Suprapubic skin (tissue), 4 donors: ENCODE measurements around the gene RPE.

ENCODE experiments used
- EP300 ChIP-seq: sonication (generic); formaldehyde crosslinking; IDR thresholded peaks from one replicate; pipeline ENCODE4 v1.6.1; 2017; ENCODE audit warnings: antibody characterized with exemption
- POLR2A ChIP-seq, 2 donors: fragments of 450-650 bp; IDR thresholded peaks; one replicate each; pipeline ENCODE4 v1.6.1; 2017; ENCODE audit warnings: antibody characterized with exemption in 2 of 2, mild to moderate bottlenecking in 2 of 2, moderate library complexity in 2 of 2
- POLR2AphosphoS5 ChIP-seq, 3 donors: sonication (generic); formaldehyde crosslinking; IDR thresholded peaks; one replicate each; pipeline ENCODE4 v1.6.1; 2017; ENCODE audit warnings: antibody characterized with exemption in 3 of 3
- TF ChIP-seq, protein P1 (sequence below), 2 donors: fragments of 200-600 bp in 1 of 2; fragments of 450-650 bp in 1 of 2; sonication (generic) in 1 of 2; IDR thresholded peaks; one replicate each; pipeline ENCODE4 v1.5.1; 2016 to 2019; ENCODE audit warnings: antibody characterized with exemption in 2 of 2, mild to moderate bottlenecking in 1 of 2, moderate library complexity in 1 of 2

- TF ChIP-seq, protein P1, sequence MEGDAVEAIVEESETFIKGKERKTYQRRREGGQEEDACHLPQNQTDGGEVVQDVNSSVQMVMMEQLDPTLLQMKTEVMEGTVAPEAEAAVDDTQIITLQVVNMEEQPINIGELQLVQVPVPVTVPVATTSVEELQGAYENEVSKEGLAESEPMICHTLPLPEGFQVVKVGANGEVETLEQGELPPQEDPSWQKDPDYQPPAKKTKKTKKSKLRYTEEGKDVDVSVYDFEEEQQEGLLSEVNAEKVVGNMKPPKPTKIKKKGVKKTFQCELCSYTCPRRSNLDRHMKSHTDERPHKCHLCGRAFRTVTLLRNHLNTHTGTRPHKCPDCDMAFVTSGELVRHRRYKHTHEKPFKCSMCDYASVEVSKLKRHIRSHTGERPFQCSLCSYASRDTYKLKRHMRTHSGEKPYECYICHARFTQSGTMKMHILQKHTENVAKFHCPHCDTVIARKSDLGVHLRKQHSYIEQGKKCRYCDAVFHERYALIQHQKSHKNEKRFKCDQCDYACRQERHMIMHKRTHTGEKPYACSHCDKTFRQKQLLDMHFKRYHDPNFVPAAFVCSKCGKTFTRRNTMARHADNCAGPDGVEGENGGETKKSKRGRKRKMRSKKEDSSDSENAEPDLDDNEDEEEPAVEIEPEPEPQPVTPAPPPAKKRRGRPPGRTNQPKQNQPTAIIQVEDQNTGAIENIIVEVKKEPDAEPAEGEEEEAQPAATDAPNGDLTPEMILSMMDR (IDR thresholded peaks at IDR 0.05) = no peak
- no peak for TF ChIP-seq POLR2A (IDR thresholded peaks at IDR 0.05)
- no peak for TF ChIP-seq POLR2AphosphoS5 (IDR thresholded peaks at IDR 0.05)
- TF ChIP-seq EP300 = no peak
These were observed 16.0 kb upstream of the RPE start for GRCh38 chr2:209986415-209986814.
